PC-9 (cell line): Measurements from ENCODE around the gene BPIFB1.

Source experiments
- EZH2 ChIP-seq: fragments of 200-600 bp; sonication (generic); IDR thresholded peaks from 2 replicates; pipeline ENCODE4 v1.8.0; 2017; ENCODE audit warnings: antibody characterized with exemption, low read depth
- TF ChIP-seq, protein P1 (sequence below): fragments of 200-600 bp; sonication (generic); conservative IDR thresholded peaks from 2 replicates; pipeline ENCODE4 v1.6.1; 2017; ENCODE audit warnings: mixed run types, antibody characterized with exemption, mild to moderate bottlenecking, moderate library complexity

GRCh38 chr20:33311011-33311410 lies 28.0 kb downstream of the BPIFB1 start:
- TF ChIP-seq EZH2, result no peak
- TF ChIP-seq, protein P1, sequence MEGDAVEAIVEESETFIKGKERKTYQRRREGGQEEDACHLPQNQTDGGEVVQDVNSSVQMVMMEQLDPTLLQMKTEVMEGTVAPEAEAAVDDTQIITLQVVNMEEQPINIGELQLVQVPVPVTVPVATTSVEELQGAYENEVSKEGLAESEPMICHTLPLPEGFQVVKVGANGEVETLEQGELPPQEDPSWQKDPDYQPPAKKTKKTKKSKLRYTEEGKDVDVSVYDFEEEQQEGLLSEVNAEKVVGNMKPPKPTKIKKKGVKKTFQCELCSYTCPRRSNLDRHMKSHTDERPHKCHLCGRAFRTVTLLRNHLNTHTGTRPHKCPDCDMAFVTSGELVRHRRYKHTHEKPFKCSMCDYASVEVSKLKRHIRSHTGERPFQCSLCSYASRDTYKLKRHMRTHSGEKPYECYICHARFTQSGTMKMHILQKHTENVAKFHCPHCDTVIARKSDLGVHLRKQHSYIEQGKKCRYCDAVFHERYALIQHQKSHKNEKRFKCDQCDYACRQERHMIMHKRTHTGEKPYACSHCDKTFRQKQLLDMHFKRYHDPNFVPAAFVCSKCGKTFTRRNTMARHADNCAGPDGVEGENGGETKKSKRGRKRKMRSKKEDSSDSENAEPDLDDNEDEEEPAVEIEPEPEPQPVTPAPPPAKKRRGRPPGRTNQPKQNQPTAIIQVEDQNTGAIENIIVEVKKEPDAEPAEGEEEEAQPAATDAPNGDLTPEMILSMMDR, result no peak
